ENCODE measurements around the gene SHISAL2A. TPM values are rescaled to one million over a fixed set of nuclear protein-coding genes. Genes with fewer than 3 reads are reported as not detected.

The SHISAL2A gene
- total and polyA plus RNA-seq, 2 of the 4 experiments (the other 2 are of a cell fraction): not detected

- Histone ChIP-seq H3K18ac (ENCODE audit: low read depth, low read length) (no peak overlapping the region), H3K23ac (ENCODE audit: low read depth, low read length) (no peak overlapping the region), H2BK120ac (ENCODE audit: low read depth, low read length) (no peak overlapping the region), H3K4ac (ENCODE audit: low read depth, low read length) (no peak overlapping the region), H3K36me3 (ENCODE audit: control insufficient read depth, insufficient read depth, low read length) (peaks cover 10% of the 10 kb centered on the region), H2BK15ac (ENCODE audit: low read depth, low read length) (no peak overlapping the region), H3K79me1 (ENCODE audit: low read depth in 1 of 2, low read length in 2 of 2) (peaks cover 0 to 7% of the 10 kb centered on the region in 2 experiments; a peak in 2 of 4 replicates), H3K27me3 (ENCODE audit: control insufficient read depth, insufficient read depth, low read length) (no peaks in the 10 kb centered on the region), H3K27ac (ENCODE audit: insufficient read depth, low read length) (no peak overlapping the region), H2AK9ac (replicated peaks; ENCODE audit: low read depth, low read length, poor library complexity) (no peak overlapping the region), H3K56ac (ENCODE audit: extremely low read depth, insufficient read depth, low read length) (no peak overlapping the region), H3K4me2 (ENCODE audit: low read depth, low read length) (no peak overlapping the region), H3K9me1 (ENCODE audit: insufficient read depth, low read length) (no peaks in the 10 kb centered on the region), H3K9ac (ENCODE audit: low read depth, low read length) (no peak overlapping the region), H3K9me3 (ENCODE audit: control insufficient read depth, insufficient read depth, low read length) (no peaks in the 10 kb centered on the region), H4K8ac (ENCODE audit: low read depth in 2 of 2, low read length in 2 of 2) (no peak overlapping the region), H2BK20ac (ENCODE audit: low read depth, low read length) (no peak overlapping the region), H4K5ac (ENCODE audit: low read depth, low read length) (no peak overlapping the region), H2AK5ac (ENCODE audit: low read depth, low read length) (no peak overlapping the region), H4K20me1 (ENCODE audit: insufficient read depth, low read length) (no peaks in the 10 kb centered on the region), H3K14ac (replicated peaks; ENCODE audit: low read depth, low read length) (no peak overlapping the region), H4K91ac (ENCODE audit: insufficient read depth, low read depth, low read length) (no peak overlapping the region), H2BK5ac (ENCODE audit: low read depth, low read length, poor library complexity, severe bottlenecking) (no peak overlapping the region), H2AFZ (replicated peaks; ENCODE audit: low read length, poor library complexity) (no peak overlapping the region), H3K4me1 (ENCODE audit: control insufficient read depth, insufficient read depth, low read length) (no peaks in the 10 kb centered on the region), H3K4me3 (ENCODE audit: insufficient read depth, low read depth, low read length) (no peak overlapping the region)
- dilution Hi-C loops (cut with HindIII; ENCODE audit: low sequenced_read_pairs, unreplicated experiment): no loop called here
- no peak for TF ChIP-seq RCOR1 (IDR thresholded peaks at IDR 0.05; ENCODE audit: insufficient replicate concordance, low read length)
- TF ChIP-seq POLR2A (IDR thresholded peaks at IDR 0.05; ENCODE audit: low read depth, low read length): no peak
- no peak for TF ChIP-seq CEBPB (IDR thresholded peaks at IDR 0.05; ENCODE audit: low read depth, low read length)
- TF ChIP-seq ELK1 (IDR thresholded peaks at IDR 0.05; ENCODE audit: borderline replicate concordance, low read depth, low read length): no peak
- no peak for TF ChIP-seq MAZ (IDR thresholded peaks at IDR 0.05; ENCODE audit: borderline replicate concordance, low read depth, low read length)
- no peak for TF ChIP-seq SMC3 (IDR thresholded peaks at IDR 0.05; ENCODE audit: low read depth, low read length)
- TF ChIP-seq RFX5 (IDR thresholded peaks at IDR 0.05; ENCODE audit: low read depth, low read length): no peak
- TF ChIP-seq NFE2L2 (IDR thresholded peaks at IDR 0.05; ENCODE audit: low read depth, low read length): no peak
- no peak for TF ChIP-seq FOS (IDR thresholded peaks at IDR 0.05; ENCODE audit: low read depth, low read length)
- TF ChIP-seq BHLHE40 (IDR thresholded peaks at IDR 0.05; ENCODE audit: low read depth, low read length): no peak
- TF ChIP-seq MXI1 (IDR thresholded peaks at IDR 0.05; ENCODE audit: borderline replicate concordance, low read depth, low read length): no peak
- no peak for TF ChIP-seq CTCF (conservative IDR thresholded peaks at IDR 0.05; ENCODE audit: low read depth, low read length)
- no peak for TF ChIP-seq MAFK (IDR thresholded peaks at IDR 0.05; ENCODE audit: low read depth, low read length)
- TF ChIP-seq RAD21 (IDR thresholded peaks at IDR 0.05; ENCODE audit: low read length): no peak
- TF ChIP-seq USF2 (IDR thresholded peaks at IDR 0.05; ENCODE audit: low read depth, low read length): no peak
- no peak for TF ChIP-seq CHD1 (IDR thresholded peaks at IDR 0.05; ENCODE audit: low read depth, low read length)
- POLR2A ChIA-PET (ENCODE audit: unreplicated experiment): no interaction called here
- ATAC-seq (ENCODE audit: low read depth): no peak
- BruUV-seq (replicated peaks): no TSS peak
- intact Hi-C loops (cut with micrococcal nuclease): no loop called here
- CTCF ChIA-PET: no interaction called here
- DNase-seq: no peak
- in situ Hi-C loops (cut with MboI; ENCODE audit: low sequenced_read_pairs): loop anchor here (10.0 kb wide), 1 partner anchor 279 kb away; the partner anchor contains the start of genes ORC1 and PRPF38A
- WGBS, 2 experiments (ENCODE audit: extremely low coverage in 2 of 2, insufficient read length in 1 of 2): no CpG with 5 or more reads among the region's 4 CpGs
Observed at GRCh38 chr1:52683367-52683940, 50.5 kb downstream of the SHISAL2A start.
